ENCODE results near the gene TAS2R42.

GRCh38 chr12:11150832-11151231, 35.9 kb downstream of the TAS2R42 start:
- no peak for TF ChIP-seq CTCF (IDR thresholded peaks at IDR 0.05 in 2 of 3, conservative IDR thresholded peaks at IDR 0.05 in 1 of 3; ENCODE audit: borderline replicate concordance in 1 of 3, insufficient read depth in 1 of 3, low read depth in 2 of 3, low read length in 2 of 3)
- no peak for TF ChIP-seq EZH2 (IDR thresholded peaks at IDR 0.05)
- TF ChIP-seq POLR2A (IDR thresholded peaks at IDR 0.05; ENCODE audit: borderline replicate concordance, extremely low read depth, insufficient read depth, insufficient read length) = no peak
- TF ChIP-seq REST (IDR thresholded peaks at IDR 0.05; ENCODE audit: low read depth) = no peak
- no peak for TF ChIP-seq POLR2AphosphoS5 (IDR thresholded peaks at IDR 0.05; ENCODE audit: low read depth, low read length)
- no peak for TF ChIP-seq ATF3 (IDR thresholded peaks at IDR 0.05)
- TF ChIP-seq SIN3A (IDR thresholded peaks at IDR 0.05; ENCODE audit: low read depth) = no peak
